Ascending aorta (tissue), 2 donors: ENCODE measurements around the gene PLXND1. TPM values are rescaled to one million over a fixed set of nuclear protein-coding genes. Genes with fewer than 3 reads are reported as not detected.
"Not testable (repeated sequence)": the region's sequence is repeated elsewhere in the genome, so short reads cannot be mapped to it uniquely, and the experiment has no call there.

Experiments used
- DNase-seq, 2 donors: peaks; one replicate each; pipeline ENCODE4 v3.0.0-alpha.2; 2019; ENCODE audit warnings: low spot score in 2 of 2
- H3K27ac ChIP-seq, 2 donors: fragments of 200-600 bp; sonication (generic); one replicate each; pipeline ENCODE4 v1.5.1; 2016 to 2017; ENCODE audit warnings: mild to moderate bottlenecking in 1 of 2
- H3K27me3 ChIP-seq: fragments of 200-600 bp; sonication (generic); one replicate; pipeline ENCODE4 v1.5.1; 2017
- H3K36me3 ChIP-seq, 2 donors: fragments of 200-600 bp; sonication (generic); one replicate each; pipeline ENCODE4 v1.5.1; 2016
- H3K4me1 ChIP-seq, 2 donors: fragments of 200-600 bp; sonication (generic); one replicate each; pipeline ENCODE4 v1.5.1; 2016 to 2017; ENCODE audit warnings: mild to moderate bottlenecking in 1 of 2
- H3K4me3 ChIP-seq, 2 donors: fragments of 200-600 bp; sonication (generic); one replicate each; pipeline ENCODE4 v1.5.1; 2016 to 2017; ENCODE audit warnings: mild to moderate bottlenecking in 1 of 2
- H3K9me3 ChIP-seq, 2 donors: fragments of 200-600 bp; sonication (generic); one replicate each; pipeline ENCODE4 v1.5.1; 2016
- intact Hi-C: fragments of 100-400 bp; cut with DNase I; formaldehyde crosslinking; loops from one replicate; pipeline ENCODE4 v1.15.1; 2023
- total RNA-seq: library from RNA; depleted of rRNA; stranded (reverse); fragments of >200 nt; gene quantifications from one replicate; pipeline ENCODE4 v1.1.0, GENCODE V29; 2016
- TF ChIP-seq, protein P1 (sequence below), 3 experiments: fragments of 200-600 bp in 2 of 3; fragments of 450-650 bp in 1 of 3; sonication (generic) in 2 of 3; IDR thresholded peaks; one replicate each; pipeline ENCODE4 v1.5.1; 2016 to 2019; ENCODE audit warnings: antibody characterized with exemption in 3 of 3, mild to moderate bottlenecking in 1 of 3, moderate library complexity in 1 of 3

The PLXND1 gene
- total RNA-seq, 1 donor from 2014 or later = 407 TPM

DNA sequence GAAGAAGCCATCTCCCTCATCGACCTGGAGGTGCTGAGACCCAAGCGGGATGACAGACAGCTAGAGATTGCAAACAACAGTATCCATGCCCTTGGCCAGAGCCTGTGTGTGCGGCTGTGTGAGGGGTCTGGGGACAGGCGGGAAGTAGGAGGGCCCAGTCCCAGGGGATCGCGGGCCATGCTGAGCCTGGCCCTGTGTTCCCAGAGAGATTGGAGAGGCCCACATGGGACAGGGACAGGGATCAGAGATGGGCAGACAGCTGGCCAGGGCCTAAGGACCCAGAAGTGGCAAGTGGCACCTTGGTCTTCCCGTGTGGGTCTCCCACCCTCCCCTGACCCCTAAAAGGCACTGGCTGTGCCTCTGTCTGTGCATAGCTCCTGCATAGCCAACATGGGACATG is 89.0 kb downstream of the PLXND1 start:
- no peaks in the 10 kb centered on the region for H3K4me1 ChIP-seq
- no peak overlapping the region for H3K4me3 ChIP-seq
- intact Hi-C loops = no loop called here
- no peak for DNase-seq
- TF ChIP-seq, protein P1, sequence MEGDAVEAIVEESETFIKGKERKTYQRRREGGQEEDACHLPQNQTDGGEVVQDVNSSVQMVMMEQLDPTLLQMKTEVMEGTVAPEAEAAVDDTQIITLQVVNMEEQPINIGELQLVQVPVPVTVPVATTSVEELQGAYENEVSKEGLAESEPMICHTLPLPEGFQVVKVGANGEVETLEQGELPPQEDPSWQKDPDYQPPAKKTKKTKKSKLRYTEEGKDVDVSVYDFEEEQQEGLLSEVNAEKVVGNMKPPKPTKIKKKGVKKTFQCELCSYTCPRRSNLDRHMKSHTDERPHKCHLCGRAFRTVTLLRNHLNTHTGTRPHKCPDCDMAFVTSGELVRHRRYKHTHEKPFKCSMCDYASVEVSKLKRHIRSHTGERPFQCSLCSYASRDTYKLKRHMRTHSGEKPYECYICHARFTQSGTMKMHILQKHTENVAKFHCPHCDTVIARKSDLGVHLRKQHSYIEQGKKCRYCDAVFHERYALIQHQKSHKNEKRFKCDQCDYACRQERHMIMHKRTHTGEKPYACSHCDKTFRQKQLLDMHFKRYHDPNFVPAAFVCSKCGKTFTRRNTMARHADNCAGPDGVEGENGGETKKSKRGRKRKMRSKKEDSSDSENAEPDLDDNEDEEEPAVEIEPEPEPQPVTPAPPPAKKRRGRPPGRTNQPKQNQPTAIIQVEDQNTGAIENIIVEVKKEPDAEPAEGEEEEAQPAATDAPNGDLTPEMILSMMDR (IDR thresholded peaks at IDR 0.05) = no peak
- peaks cover 32 to 55% of the 10 kb centered on the region in 2 donors for H3K36me3 ChIP-seq
- H3K27ac ChIP-seq = no peak overlapping the region
- no peaks in the 10 kb centered on the region for H3K9me3 ChIP-seq
- H3K27me3 ChIP-seq = no peaks in the 10 kb centered on the region

DNA sequence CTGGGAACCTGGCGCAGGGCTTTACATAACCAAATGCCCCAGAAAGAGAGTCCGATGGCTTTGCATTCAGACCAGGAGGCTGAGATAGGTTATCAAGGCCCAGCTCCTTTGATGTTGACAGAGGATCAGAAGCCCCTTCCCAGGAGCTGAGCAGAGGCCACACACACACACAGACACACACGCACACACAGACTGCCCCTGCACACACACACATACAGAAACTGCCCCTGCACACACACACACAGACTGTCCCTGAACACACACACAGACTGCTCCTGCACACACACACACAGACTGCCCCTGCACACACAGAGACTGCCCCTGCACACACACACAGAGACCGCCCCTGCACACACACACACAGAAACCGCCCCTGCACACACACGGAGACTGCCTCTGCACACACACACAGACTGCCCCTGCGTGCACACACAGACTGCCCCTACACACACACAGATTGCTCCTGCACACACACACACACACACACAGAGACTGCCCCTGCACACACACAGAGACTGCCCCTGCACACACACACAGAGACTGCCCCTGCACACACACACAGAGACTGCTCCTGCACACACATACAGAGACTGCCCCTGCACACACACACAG is 90.5 kb downstream of the PLXND1 start:
- DNase-seq, H3K4me1 ChIP-seq, H3K9me3 ChIP-seq, intact Hi-C loops, H3K4me3 ChIP-seq, H3K27me3 ChIP-seq, H3K27ac ChIP-seq: not testable (repeated sequence)
- peaks cover 34 to 62% of the 10 kb centered on the region in 2 donors for H3K36me3 ChIP-seq

DNA sequence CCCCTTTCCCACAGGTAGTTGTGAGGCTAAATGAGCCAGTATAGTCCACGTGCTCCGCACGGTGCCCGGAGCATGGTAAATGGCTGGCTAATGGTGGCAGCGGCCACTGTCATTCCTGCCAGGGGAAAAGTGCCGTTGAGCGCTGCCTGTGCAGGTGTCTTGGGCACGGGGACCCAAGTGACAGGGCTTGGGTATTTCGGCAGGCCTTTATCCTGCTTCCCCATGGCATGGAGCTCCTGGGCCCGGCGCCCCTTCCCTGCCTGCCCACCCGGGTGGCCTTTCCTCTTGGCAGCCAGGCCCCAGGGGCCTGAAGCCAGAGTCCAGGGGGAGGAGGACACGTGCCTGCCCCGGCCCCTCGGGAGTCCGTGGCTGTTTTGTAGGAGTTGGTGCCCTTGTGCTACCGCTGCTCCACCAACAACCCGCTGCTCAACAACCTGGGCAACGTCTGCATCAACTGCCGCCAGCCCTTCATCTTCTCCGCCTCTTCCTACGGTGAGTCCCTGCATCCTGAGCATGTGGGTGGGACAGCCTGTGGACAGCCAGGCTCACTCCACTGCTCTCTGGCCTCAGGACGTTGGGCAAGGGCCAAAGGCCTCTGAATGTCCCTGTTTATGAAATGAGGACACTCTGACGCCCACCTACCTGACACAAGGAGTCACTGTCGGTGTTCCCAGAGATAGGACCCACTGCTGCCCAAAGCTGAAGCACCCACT is 91.2 kb downstream of the PLXND1 start:
- H3K4me3 ChIP-seq, DNase-seq, H3K4me1 ChIP-seq, H3K27me3 ChIP-seq, intact Hi-C loops, H3K27ac ChIP-seq, H3K9me3 ChIP-seq: not testable (repeated sequence)
- peaks cover 34 to 62% of the 10 kb centered on the region in 2 donors for H3K36me3 ChIP-seq

DNA sequence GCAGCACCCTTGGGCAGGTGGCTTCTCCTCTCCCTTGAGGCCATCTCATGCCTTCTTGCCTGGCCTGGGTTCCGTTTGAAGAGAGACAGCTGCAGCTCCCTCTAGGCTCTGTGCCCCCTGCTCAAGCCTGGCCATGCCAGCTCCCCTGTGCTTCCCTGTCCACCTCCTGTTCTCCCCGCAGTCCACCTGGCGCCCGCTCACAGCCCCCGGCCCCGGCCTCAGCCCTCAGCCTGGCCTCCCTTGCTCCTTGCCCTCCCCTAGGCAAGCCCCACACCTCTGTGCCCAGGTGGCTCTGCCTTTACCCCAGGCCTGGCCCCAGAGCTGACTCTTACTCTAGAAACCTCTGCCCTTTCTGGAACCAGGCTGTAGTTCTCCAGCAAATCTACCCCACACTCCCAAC is 91.9 kb downstream of the PLXND1 start:
- intact Hi-C loops = no loop called here
- H3K36me3 ChIP-seq = peaks cover 30 to 57% of the 10 kb centered on the region in 2 donors
- no peak for DNase-seq
- H3K27ac ChIP-seq = no peak overlapping the region
- TF ChIP-seq, protein P1 (IDR thresholded peaks at IDR 0.05) = no peak
- no peaks in the 10 kb centered on the region for H3K4me1 ChIP-seq
- H3K9me3 ChIP-seq = no peaks in the 10 kb centered on the region
- H3K4me3 ChIP-seq = no peak overlapping the region
- H3K27me3 ChIP-seq = no peaks in the 10 kb centered on the region

DNA sequence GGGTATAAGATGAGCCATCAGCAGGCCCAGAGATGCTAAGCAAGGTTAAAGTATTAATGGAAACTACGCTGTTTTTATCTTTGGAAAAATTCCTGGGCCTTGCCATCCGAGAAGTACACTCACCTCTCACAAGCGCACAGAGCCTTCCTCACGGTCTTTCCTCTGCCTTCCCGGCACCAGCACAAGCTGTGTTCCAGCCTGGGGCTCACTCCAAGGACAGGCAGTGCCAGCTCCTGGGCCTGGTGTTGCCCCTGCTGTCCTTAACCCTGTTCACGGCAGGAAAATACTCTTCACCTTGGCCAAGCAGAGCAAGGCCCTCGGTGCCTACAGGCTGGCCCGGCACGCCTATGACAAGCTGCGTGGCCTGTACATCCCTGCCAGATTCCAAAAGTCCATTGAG is 92.4 kb downstream of the PLXND1 start:
- H3K4me1 ChIP-seq = no peaks in the 10 kb centered on the region
- H3K27ac ChIP-seq = no peak overlapping the region
- H3K36me3 ChIP-seq = peaks cover 25 to 53% of the 10 kb centered on the region in 2 donors
- H3K4me3 ChIP-seq = no peak overlapping the region
- TF ChIP-seq, protein P1 (IDR thresholded peaks at IDR 0.05) = no peak
- H3K27me3 ChIP-seq = no peaks in the 10 kb centered on the region
- intact Hi-C loops = no loop called here
- no peak for DNase-seq
- H3K9me3 ChIP-seq = no peaks in the 10 kb centered on the region

DNA sequence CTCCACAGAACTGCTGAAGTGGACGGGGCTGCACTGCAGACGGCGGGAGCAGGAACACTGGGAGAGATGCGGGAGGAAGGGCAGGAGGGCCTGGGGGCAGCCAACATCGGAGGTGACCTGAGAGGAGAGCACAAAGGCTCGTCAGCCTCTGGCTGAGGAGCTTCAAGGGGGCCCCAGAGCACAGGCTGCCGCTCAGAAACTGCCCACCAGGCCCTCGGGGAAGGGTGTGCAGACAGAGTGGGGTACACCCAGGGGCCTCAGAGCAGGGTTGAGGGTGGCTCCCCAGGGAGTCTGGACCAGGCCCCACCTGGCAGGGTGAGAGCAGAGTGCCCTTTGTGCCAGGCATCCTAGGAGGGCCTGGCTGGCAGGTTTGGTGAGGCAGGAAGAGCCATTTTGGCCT is 92.8 kb downstream of the PLXND1 start:
- DNase-seq = no peak
- TF ChIP-seq, protein P1 (IDR thresholded peaks at IDR 0.05) = no peak
- Histone ChIP-seq H3K4me1 (no peaks in the 10 kb centered on the region), H3K27me3 (no peaks in the 10 kb centered on the region), H3K4me3 (no peak overlapping the region), H3K36me3 (peaks cover 24 to 49% of the 10 kb centered on the region in 2 donors), H3K9me3 (no peaks in the 10 kb centered on the region), H3K27ac (no peak overlapping the region)
- intact Hi-C loops = no loop called here
